ENCODE results near the gene ADIG. TPM values are rescaled to one million over a fixed set of nuclear protein-coding genes. Genes with fewer than 3 reads are reported as not detected.

The ADIG gene
- total RNA-seq, 4 donors from 2014 or later = not detected

- peaks cover 32 to 99% (median 71%) of the 10 kb centered on the region in 4 donors for H3K36me3 ChIP-seq
These were observed 14.9 kb upstream of the ADIG start for GRCh38 chr20:38566036-38566598.

GRCh38 chr20:38569747-38570525 is 11.1 kb upstream of the ADIG start:
- H3K4me1 ChIP-seq = no peaks in the 10 kb centered on the region
- H3K4me3 ChIP-seq = no peak overlapping the region
- TF ChIP-seq POLR2A (IDR thresholded peaks at IDR 0.05; ENCODE audit: low read depth) (no peak), CTCF (IDR thresholded peaks at IDR 0.05) (no peak), EP300 (IDR thresholded peaks at IDR 0.05) (no peak), POLR2AphosphoS5 (IDR thresholded peaks at IDR 0.05) (no peak)
- no peaks in the 10 kb centered on the region for H3K9me3 ChIP-seq
- peaks cover 29 to 97% (median 69%) of the 10 kb centered on the region in 4 donors for H3K36me3 ChIP-seq
- WGBS = 78% methylated on average over 5 of the region's 5 CpGs
- intact Hi-C loops (cut with DNase I) = no loop called here
- H3K27me3 ChIP-seq = no peaks in the 10 kb centered on the region
- DNase-seq (ENCODE audit: extremely low spot score) = no peak
- H3K27ac ChIP-seq (replicated peaks in 1 of 4) = no peak overlapping the region

More at GRCh38 chr20:38566036-38566598, 14.9 kb upstream of the ADIG start:
- 95% methylated on average over 6 of the region's 6 CpGs for WGBS
- H3K4me3 ChIP-seq = no peak overlapping the region
- intact Hi-C loops (cut with DNase I) = no loop called here
- no peak for DNase-seq (ENCODE audit: extremely low spot score)
- H3K27me3 ChIP-seq = no peaks in the 10 kb centered on the region
- TF ChIP-seq CTCF (IDR thresholded peaks at IDR 0.05) (no peak), POLR2A (IDR thresholded peaks at IDR 0.05; ENCODE audit: low read depth) (no peak), POLR2AphosphoS5 (IDR thresholded peaks at IDR 0.05) (no peak), EP300 (IDR thresholded peaks at IDR 0.05) (no peak)
- no peak overlapping the region for H3K27ac ChIP-seq (replicated peaks in 1 of 4)
- no peaks in the 10 kb centered on the region for H3K9me3 ChIP-seq
- no peaks in the 10 kb centered on the region for H3K4me1 ChIP-seq

GRCh38 chr20:38573413-38573812 is 7.6 kb upstream of the ADIG start:
- peaks cover 31 to 97% (median 54%) of the 10 kb centered on the region in 4 donors for H3K36me3 ChIP-seq
- DNase-seq (ENCODE audit: extremely low spot score) = no peak
- no peaks in the 10 kb centered on the region for H3K4me1 ChIP-seq
- no peak for TF ChIP-seq POLR2A (IDR thresholded peaks at IDR 0.05; ENCODE audit: low read depth)
- TF ChIP-seq CTCF (IDR thresholded peaks at IDR 0.05) = no peak
- no peak for TF ChIP-seq POLR2AphosphoS5 (IDR thresholded peaks at IDR 0.05)
- TF ChIP-seq EP300 (IDR thresholded peaks at IDR 0.05) = no peak
- intact Hi-C loops (cut with DNase I) = no loop called here
- no peaks in the 10 kb centered on the region for H3K9me3 ChIP-seq
- no peaks in the 10 kb centered on the region for H3K27me3 ChIP-seq
- no peak overlapping the region for H3K27ac ChIP-seq (replicated peaks in 1 of 4)
- H3K4me3 ChIP-seq = no peak overlapping the region
- 72% methylated on average over 7 of the region's 7 CpGs for WGBS

- H3K27me3 ChIP-seq = peaks cover 0 to 14% (median 0%) of the 10 kb centered on the region in 4 donors
- no peak for DNase-seq (ENCODE audit: extremely low spot score)
- H3K27ac ChIP-seq (replicated peaks in 1 of 4) = no peak overlapping the region
- intact Hi-C loops (cut with DNase I) = no loop called here
- no peak overlapping the region for H3K4me3 ChIP-seq
- 57% methylated on average over 6 of the region's 7 CpGs for WGBS
- H3K36me3 ChIP-seq = peaks cover 16 to 40% (median 22%) of the 10 kb centered on the region in 4 donors
- H3K9me3 ChIP-seq = no peaks in the 10 kb centered on the region
- peaks cover 0 to 11% (median 4%) of the 10 kb centered on the region in 4 donors for H3K4me1 ChIP-seq
- TF ChIP-seq CTCF (IDR thresholded peaks at IDR 0.05) = no peak
- no peak for TF ChIP-seq POLR2A (IDR thresholded peaks at IDR 0.05; ENCODE audit: low read depth)
- TF ChIP-seq POLR2AphosphoS5 (IDR thresholded peaks at IDR 0.05) = no peak
- TF ChIP-seq EP300 (IDR thresholded peaks at IDR 0.05) = no peak
These were observed 1.6 kb upstream of the ADIG start for GRCh38 chr20:38579219-38579910.
